ENCODE data around the gene IQCH. TPM values are rescaled to one million over a fixed set of nuclear protein-coding genes. Genes with fewer than 3 reads are reported as not detected.

Gene IQCH
- total and polyA plus RNA-seq, 9 of the 15 experiments (the other 6 are each of a cell fraction or from before 2014, with no cell fraction given), result 1.8 to 3.9 (median 2.7) TPM

DNA sequence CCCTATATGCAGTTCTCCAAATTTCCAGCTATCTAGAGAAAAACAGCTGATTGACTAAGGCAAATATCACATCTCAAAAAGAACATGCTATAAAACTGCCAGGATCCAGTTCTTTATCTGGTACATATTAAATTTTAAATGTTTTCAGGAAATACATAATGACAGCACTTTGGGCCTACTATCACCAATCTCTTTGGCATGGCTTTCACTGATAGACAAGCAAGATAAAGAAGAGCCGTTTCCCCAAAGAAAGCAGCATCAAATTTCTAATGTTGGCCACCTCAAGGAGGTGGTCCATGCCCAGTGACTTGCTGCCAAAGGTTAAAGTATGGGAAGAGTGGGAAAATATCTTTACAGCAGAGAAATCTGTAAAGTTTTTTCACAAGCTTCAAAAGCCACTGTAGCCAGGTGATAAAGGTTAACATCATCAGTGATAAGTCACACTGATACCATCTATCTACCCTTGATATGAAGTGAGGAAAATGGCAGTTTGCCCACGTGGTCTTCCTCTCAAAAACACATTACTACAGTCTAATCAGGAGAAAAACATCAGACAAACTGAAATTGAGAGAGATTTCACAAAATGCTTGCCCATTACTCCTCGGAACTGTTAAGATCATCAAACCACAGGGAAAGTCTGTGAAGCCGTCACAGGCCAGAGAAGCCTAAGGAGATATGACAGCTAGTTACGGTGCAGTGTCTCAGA, 220.0 kb downstream of the IQCH start:
- no peaks in the 10 kb centered on the region for H3K79me2 ChIP-seq (ENCODE audit: control insufficient read depth, insufficient read depth, low read length)
- H3K4me3 ChIP-seq, result no peak overlapping the region
- no peaks in the 10 kb centered on the region for H3K36me3 ChIP-seq (ENCODE audit: control insufficient read depth, insufficient read depth, low read length)
- no peak overlapping the region for H3K9ac ChIP-seq (ENCODE audit: insufficient read depth in 1 of 2, low read depth in 2 of 2, low read length in 2 of 2)
- no peaks in the 10 kb centered on the region for H3K4me1 ChIP-seq (replicated peaks in 1 of 2; ENCODE audit: control insufficient read depth in 2 of 2, insufficient read depth in 2 of 2, low read length in 2 of 2)
- intact Hi-C loops (cut with micrococcal nuclease) (no loop called here), in situ Hi-C loops (cut with MboI) (no loop called here)
- no peaks in the 10 kb centered on the region for H3K9me1 ChIP-seq (ENCODE audit: control insufficient read depth, insufficient read depth, low read length)
- WGBS (ENCODE audit: insufficient coverage, low coverage, missing lambda C conversion rate), result 23% methylated on average over 5 of the region's 5 CpGs
- H3K27ac ChIP-seq (ENCODE audit: extremely low read depth, low read depth, low read length), result no peak overlapping the region
- H3K4me2 ChIP-seq (ENCODE audit: insufficient read depth, low read length), result no peak overlapping the region
- no TSS peak for BruUV-seq (replicated peaks)
- ATAC-seq (no peak), DNase-seq (ENCODE audit: extremely low read depth in 1 of 4, low spot score in 3 of 4) (no peak), FAIRE-seq (no peak)
- POLR2A ChIA-PET, result interaction anchor here (0.7 kb wide), 1 partner anchor 15 kb away, joined by 3 read pairs; no protein-coding TSS in a partner anchor
- peaks cover 0 to 3% of the 10 kb centered on the region in 2 experiments; a peak in 2 of 5 replicates for H3K27me3 ChIP-seq (ENCODE audit: control insufficient read depth in 2 of 2, insufficient read depth in 2 of 2, low read length in 2 of 2)
- H3K9me3 ChIP-seq (replicated peaks; ENCODE audit: control insufficient read depth, insufficient read depth, low read depth, low read length), result no peaks in the 10 kb centered on the region
- CTCF ChIA-PET (ENCODE audit: low intra/inter-chr PET ratio), result no interaction called here
- H4K20me1 ChIP-seq (replicated peaks; ENCODE audit: control insufficient read depth, insufficient read depth, low read length), result no peaks in the 10 kb centered on the region
- H2AFZ ChIP-seq (ENCODE audit: low read depth, low read length), result no peak overlapping the region
- TF ChIP-seq ATF4 (CRISPR knock-in tag; IDR thresholded peaks at IDR 0.05), result no peak
- TF ChIP-seq KHSRP (IDR thresholded peaks at IDR 0.05), result no peak
- no peak for TF ChIP-seq PHB2 (IDR thresholded peaks at IDR 0.05; ENCODE audit: low read depth)
- TF ChIP-seq, protein P1, sequence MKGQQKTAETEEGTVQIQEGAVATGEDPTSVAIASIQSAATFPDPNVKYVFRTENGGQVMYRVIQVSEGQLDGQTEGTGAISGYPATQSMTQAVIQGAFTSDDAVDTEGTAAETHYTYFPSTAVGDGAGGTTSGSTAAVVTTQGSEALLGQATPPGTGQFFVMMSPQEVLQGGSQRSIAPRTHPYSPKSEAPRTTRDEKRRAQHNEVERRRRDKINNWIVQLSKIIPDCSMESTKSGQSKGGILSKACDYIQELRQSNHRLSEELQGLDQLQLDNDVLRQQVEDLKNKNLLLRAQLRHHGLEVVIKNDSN (CRISPR knock-in tag; IDR thresholded peaks at IDR 0.05), result no peak
- TF ChIP-seq, protein P2, sequence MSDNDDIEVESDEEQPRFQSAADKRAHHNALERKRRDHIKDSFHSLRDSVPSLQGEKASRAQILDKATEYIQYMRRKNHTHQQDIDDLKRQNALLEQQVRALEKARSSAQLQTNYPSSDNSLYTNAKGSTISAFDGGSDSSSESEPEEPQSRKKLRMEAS (CRISPR knock-in tag; IDR thresholded peaks at IDR 0.05), result no peak
- TF ChIP-seq XRCC3 (IDR thresholded peaks at IDR 0.05), result no peak
- TF ChIP-seq TFAP4 (CRISPR knock-in tag; IDR thresholded peaks at IDR 0.05; ENCODE audit: borderline replicate concordance), result no peak
- no peak for TF ChIP-seq TOE1 (IDR thresholded peaks at IDR 0.05; ENCODE audit: borderline replicate concordance)
- no peak for TF ChIP-seq TOE1 (CRISPR knock-in tag; IDR thresholded peaks at IDR 0.05; ENCODE audit: borderline replicate concordance, low read depth)
- no peak for TF ChIP-seq ARID3A (IDR thresholded peaks at IDR 0.05; ENCODE audit: borderline replicate concordance, low read depth, low read length)
- no peak for TF ChIP-seq PRMT5 (CRISPR knock-in tag; IDR thresholded peaks at IDR 0.05)
- TF ChIP-seq, protein P3, sequence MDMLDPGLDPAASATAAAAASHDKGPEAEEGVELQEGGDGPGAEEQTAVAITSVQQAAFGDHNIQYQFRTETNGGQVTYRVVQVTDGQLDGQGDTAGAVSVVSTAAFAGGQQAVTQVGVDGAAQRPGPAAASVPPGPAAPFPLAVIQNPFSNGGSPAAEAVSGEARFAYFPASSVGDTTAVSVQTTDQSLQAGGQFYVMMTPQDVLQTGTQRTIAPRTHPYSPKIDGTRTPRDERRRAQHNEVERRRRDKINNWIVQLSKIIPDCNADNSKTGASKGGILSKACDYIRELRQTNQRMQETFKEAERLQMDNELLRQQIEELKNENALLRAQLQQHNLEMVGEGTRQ (CRISPR knock-in tag; IDR thresholded peaks at IDR 0.05), result no peak
- TF ChIP-seq, protein P4, sequence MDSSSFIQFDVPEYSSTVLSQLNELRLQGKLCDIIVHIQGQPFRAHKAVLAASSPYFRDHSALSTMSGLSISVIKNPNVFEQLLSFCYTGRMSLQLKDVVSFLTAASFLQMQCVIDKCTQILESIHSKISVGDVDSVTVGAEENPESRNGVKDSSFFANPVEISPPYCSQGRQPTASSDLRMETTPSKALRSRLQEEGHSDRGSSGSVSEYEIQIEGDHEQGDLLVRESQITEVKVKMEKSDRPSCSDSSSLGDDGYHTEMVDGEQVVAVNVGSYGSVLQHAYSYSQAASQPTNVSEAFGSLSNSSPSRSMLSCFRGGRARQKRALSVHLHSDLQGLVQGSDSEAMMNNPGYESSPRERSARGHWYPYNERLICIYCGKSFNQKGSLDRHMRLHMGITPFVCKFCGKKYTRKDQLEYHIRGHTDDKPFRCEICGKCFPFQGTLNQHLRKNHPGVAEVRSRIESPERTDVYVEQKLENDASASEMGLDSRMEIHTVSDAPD (CRISPR knock-in tag; IDR thresholded peaks at IDR 0.05), result no peak

Data from K562 (cell line).